HG03045 (cell line): ENCODE results near the gene CCDC60.

Experiments used
- ATAC-seq: cut with Tn5 transposase; IDR thresholded peaks from one replicate; pipeline ENCODE4 v1.9.1; 2021; ENCODE audit warnings: mild to moderate bottlenecking, moderate library complexity; ENCODE audit not compliant: unreplicated experiment

CCDC60 gene

GRCh38 chr12:119383206-119383605, 48.7 kb downstream of the CCDC60 start:
- no peak for ATAC-seq

DNA sequence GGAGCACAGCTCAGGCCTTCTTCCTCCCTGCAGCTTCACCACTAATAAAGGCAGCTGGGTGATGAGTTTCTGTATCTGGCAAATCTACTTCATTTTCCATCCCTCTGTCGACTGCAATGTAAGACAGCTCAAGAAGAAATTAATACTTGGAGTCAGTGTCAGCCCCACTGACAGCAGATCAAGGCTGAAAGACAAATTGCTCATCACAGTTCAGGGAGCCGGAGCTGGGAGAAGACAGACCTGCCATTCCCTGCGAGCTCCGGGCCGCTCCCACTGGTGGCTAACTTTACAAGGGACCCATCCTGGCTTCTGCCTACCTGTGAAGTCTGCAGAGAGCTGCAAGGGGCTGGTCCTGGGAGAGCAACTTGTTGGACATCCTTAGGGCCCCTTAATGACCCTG, 49.8 kb downstream of the CCDC60 start:
- no peak for ATAC-seq

DNA sequence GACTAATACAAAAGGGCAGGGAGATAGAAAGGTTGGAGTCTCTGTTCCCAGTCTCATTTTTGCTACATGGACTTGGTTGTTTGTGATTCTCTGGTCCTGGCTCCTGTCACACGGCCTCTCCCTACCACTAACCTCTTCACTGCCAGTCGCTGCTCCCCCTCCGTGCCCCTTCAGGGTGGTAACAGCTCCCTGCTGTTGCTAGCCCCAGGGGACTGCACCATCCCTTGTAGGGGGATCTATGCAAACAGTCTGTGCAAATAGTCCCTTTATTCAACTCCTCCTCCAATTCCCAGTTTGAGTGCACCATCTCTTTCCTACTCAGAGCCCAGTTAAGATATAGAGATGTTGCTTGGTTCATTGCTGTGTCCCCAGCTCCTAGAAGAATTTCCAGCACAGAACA, 51.1 kb downstream of the CCDC60 start:
- no peak for ATAC-seq

GRCh38 chr12:119389687-119390086, 55.2 kb downstream of the CCDC60 start:
- no peak for ATAC-seq

DNA sequence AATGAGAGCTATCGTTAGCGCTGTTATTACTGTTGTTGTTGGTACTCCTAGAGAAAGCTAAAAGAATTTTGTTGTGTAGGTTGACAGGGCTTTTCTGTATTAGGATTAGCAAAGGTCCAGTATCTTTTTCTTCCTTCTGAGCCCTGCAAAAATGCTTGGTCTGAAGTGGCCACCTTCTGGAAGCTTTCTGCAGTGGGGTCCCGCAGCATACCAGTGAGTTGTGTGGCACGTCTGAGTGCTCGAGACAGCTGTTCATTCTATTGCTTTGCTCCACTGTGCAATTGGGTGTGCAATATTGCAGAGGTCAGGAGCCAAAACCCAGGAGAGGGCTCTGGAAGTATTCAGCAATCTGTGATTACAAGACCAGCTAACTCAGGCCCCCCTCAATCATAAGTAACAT, 57.1 kb downstream of the CCDC60 start:
- no peak for ATAC-seq

DNA sequence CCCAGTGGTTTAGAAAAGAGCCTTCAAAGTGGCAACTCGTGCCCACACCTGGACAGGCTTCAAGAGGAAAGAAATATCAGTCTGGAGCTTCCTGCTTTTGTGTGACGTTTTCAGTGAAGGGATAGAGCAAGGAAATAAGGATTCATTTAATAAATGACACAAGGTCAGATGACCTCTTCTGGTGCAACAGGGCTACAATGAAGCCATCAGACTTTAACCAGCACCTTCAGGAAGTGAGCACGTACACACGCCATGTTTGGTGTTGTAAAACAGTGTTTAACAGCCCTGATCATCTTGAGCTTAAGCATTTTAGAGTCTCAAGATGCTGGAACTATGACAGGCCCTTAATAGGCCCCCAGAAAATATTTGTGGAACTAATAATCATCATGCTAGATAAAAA, 59.1 kb downstream of the CCDC60 start:
- ATAC-seq: no peak

DNA sequence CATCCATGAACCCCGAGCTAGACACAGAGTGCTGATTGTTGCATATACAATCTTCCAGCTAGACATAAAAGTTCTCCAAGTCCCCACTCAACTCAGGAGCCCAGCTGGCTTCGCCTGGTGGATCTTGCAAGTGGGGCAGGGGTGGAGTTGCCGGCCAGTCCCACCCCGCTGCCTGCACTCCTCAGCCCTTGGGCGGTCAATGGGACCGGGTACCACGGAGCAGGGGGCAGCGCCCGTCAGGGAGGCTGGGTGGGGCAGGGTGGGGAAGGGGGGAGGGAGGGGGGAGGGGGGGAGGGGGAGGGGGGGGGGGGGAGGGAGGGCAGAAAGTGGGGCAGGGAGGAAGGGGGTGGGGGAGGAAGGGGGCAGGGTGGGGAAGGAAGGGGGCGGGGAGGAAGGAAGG, 63.0 kb downstream of the CCDC60 start:
- ATAC-seq: no peak

- no peak for ATAC-seq
These were observed 63.7 kb downstream of the CCDC60 start for GRCh38 chr12:119398190-119398589.

GRCh38 chr12:119399301-119399700, 64.8 kb downstream of the CCDC60 start:
- ATAC-seq: no peak

DNA sequence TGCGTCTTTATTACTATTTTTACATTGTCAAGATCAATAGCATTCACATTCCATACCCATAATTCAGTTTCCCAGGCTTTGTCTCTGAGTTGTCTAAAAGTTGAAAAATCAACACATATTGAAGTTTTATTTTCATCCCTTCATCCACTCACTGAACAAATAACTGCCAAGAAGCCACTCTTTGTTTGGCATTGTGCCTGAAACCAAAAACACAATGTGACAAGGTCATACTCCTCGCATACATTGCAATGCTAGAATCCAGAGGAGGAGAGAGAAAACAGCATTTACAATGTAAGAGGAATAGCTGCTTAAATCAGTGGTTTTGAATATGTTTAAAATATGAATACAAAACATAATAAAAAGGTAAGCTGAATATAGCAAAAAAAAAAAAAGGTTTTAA, 71.8 kb downstream of the CCDC60 start:
- no peak for ATAC-seq

GRCh38 chr12:119406811-119407210, 72.3 kb downstream of the CCDC60 start:
- ATAC-seq: no peak

DNA sequence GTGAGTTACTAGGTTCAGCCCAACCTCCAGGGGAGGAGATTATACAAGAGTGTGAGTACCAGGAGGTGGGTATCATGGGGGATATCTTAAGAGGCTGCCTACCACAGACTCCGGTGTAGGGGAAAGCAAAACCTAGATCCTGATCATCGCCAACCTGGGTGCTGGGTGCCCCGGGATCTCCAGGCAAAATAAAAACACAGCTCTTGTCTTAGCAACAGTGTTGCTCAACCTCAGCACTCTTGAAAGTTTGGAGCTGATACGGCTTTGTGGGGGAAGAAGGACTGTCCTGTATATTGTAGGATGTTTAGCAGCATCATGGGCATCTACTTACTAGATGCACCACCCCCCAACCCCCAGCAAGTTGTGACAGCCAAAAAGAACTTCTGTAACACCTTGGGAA, 74.5 kb downstream of the CCDC60 start:
- ATAC-seq: no peak

GRCh38 chr12:119410396-119410795, 75.9 kb downstream of the CCDC60 start:
- ATAC-seq: no peak

- no peak for ATAC-seq
These were observed 77.8 kb downstream of the CCDC60 start for GRCh38 chr12:119412306-119412705.

GRCh38 chr12:119412811-119413794, 78.6 kb downstream of the CCDC60 start:
- ATAC-seq: no peak

DNA sequence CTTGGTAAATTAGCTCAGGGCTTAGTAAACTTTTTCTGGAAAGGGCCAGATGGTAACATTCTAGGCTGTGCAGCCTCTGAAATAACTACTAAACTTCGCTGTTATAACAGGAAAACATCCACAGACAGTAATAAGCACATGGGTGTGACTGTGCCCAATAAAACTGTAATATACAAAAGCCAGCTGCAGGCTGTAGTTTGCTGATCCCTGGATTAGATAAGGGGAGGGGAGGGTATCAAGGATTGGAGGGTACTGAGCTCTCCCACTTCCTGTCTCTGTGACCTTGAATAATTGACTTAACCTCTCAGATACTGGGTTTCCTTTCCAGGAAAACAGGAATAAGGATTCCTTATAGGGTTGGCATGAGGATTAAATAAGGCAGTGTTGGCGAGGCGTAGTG, 81.2 kb downstream of the CCDC60 start:
- ATAC-seq: no peak

- no peak for ATAC-seq
These were observed 82.9 kb downstream of the CCDC60 start for GRCh38 chr12:119417440-119417839.

- no peak for ATAC-seq
These were observed 84.9 kb downstream of the CCDC60 start for GRCh38 chr12:119419381-119419780.

DNA sequence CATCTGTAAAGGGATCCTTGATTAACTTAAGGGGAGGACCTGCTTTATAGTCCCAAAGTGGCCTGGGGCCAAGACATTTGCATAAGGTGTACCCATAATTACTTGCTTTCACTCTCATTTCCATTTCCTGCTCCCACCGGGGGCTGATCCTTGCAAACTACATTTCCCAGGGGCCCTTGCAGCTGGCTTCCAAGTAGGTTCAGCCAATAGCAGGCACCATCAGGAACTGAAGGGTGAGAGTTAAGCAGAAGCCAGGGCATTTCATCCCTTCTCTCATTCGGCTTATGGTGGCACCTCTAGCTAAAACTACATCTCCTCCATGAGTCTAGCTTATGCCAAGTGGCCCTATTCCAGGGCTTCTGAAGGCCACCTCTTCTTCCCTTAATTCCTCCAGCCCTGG, 88.8 kb downstream of the CCDC60 start:
- ATAC-seq: no peak

GRCh38 chr12:119425623-119426022, 91.1 kb downstream of the CCDC60 start:
- no peak for ATAC-seq

DNA sequence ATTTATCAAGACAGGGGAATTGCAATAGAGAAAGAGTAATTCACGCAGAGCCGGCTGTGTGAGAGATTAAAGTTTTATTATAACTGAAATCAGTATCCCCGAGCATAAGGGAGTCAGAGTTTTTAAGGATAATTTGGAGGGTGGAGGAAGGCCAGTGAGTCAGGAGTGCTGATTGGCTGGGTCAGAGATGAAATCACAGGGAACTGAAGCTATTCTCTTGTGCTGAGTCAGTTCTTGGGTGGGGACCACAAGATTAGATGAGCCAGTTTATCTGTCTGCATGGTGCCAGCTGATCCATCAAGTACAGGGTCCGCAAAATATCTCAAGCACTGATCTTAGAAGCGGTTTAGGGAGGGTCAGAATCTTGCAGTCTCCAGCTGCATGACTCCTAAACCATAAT, 96.6 kb downstream of the CCDC60 start:
- no peak for ATAC-seq

DNA sequence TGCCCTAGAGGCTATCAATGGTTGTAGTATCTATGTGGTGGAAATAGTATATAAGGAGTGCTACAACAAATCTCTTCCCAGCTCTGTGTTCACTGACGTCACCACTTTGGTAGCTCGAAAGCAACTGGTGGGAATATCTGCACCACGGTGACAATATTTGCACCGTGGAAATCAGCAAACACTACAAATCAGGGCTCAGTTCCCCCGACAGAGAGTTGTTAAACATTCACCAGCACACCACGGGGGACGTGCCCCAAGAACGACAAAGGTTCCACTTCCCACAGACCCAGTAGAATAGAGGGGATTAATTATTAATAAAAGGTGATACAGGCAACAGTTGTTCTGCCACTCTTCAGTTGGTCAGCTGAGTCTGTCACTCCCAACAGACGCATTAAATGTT, 98.4 kb downstream of the CCDC60 start:
- ATAC-seq: no peak
